BJ (cell line): ENCODE measurements around the gene NIT2. TPM values are rescaled to one million over a fixed set of nuclear protein-coding genes. Genes with fewer than 3 reads are reported as not detected.

Source experiments
- CTCF ChIA-PET: fragments of 350-600 bp; formaldehyde crosslinking; extraction: SDS; loops from one replicate; lab custom pipeline; 2021; ENCODE audit warnings: antibody characterized with exemption, inconsistent platforms; lab: Yijun Ruan, JAX
- POLR2A ChIA-PET: fragments of 300-600 bp; sonication (Branson Sonifier 250); formaldehyde crosslinking; extraction: SDS; loops from one replicate; lab custom pipeline; 2021; ENCODE audit warnings: antibody characterized with exemption; lab: Charles Lee
- DNase-seq: peaks from one replicate; pipeline ENCODE4 v3.0.0-alpha.2; 2011; ENCODE audit warnings: low read depth
- H3K27me3 ChIP-seq: 2 replicates; pipeline ENCODE4 v1.6.0; 2011; ENCODE audit warnings: low read length; ENCODE audit not compliant: control insufficient read depth, insufficient read depth
- H3K36me3 ChIP-seq: 2 replicates; pipeline ENCODE4 v1.5.1; 2011; ENCODE audit warnings: low read length; ENCODE audit not compliant: control insufficient read depth, insufficient read depth
- H3K4me3 ChIP-seq: 2 replicates; pipeline ENCODE4 v1.5.1; 2011; ENCODE audit warnings: low read depth, mild to moderate bottlenecking, control low read depth, low read length
- polyA plus RNA-seq: library from polyadenylated mRNA; depleted of rRNA; stranded (reverse); fragments of >200 nt; gene quantifications from 2 replicates; pipeline ENCODE4 v1.2.3, GENCODE V29; 2011
- TF ChIP-seq, protein P1 (sequence below): IDR thresholded peaks from 2 replicates; pipeline ENCODE4 v1.5.1; 2011; ENCODE audit warnings: low read depth, mild to moderate bottlenecking, control low read depth, inconsistent platforms, low read length, moderate library complexity; ENCODE audit not compliant: insufficient read depth

The NIT2 gene
- polyA plus RNA-seq, 1 experiment, result 34.5 TPM

DNA sequence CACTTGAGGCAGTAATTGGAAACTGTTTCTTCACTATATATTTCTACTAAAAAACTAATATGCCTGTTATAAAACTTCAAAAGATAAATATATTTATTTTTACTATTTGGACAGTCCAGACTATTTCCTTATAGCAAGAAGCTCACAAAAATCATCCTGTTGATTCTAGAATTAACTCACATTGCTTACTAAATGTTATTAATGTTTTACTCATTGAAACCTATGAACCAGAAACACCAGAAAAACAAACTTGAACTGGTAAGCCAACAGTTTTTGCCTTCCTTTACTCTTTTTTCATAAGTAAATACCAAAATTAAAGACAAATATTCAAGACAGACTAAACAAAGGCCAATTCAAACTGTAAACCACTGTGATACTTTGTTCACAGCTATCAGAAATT lies 40.0 kb downstream of the NIT2 start:
- Histone ChIP-seq H3K4me3 (no peak overlapping the region), H3K27me3 (no peaks in the 10 kb centered on the region), H3K36me3 (peaks cover 11% of the 10 kb centered on the region)
- DNase-seq, result no peak
- ChIA-PET CTCF (interaction anchor here (0.6 to 0.7 kb wide), 2 partner anchors 12 to 39 kb away, joined by 3 read pairs; no protein-coding TSS in a partner anchor), POLR2A (no interaction called here)
- TF ChIP-seq, protein P1, sequence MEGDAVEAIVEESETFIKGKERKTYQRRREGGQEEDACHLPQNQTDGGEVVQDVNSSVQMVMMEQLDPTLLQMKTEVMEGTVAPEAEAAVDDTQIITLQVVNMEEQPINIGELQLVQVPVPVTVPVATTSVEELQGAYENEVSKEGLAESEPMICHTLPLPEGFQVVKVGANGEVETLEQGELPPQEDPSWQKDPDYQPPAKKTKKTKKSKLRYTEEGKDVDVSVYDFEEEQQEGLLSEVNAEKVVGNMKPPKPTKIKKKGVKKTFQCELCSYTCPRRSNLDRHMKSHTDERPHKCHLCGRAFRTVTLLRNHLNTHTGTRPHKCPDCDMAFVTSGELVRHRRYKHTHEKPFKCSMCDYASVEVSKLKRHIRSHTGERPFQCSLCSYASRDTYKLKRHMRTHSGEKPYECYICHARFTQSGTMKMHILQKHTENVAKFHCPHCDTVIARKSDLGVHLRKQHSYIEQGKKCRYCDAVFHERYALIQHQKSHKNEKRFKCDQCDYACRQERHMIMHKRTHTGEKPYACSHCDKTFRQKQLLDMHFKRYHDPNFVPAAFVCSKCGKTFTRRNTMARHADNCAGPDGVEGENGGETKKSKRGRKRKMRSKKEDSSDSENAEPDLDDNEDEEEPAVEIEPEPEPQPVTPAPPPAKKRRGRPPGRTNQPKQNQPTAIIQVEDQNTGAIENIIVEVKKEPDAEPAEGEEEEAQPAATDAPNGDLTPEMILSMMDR, result no peak

GRCh38 chr3:100376301-100376700 lies 41.7 kb downstream of the NIT2 start:
- no peaks in the 10 kb centered on the region for H3K27me3 ChIP-seq
- no peak for DNase-seq
- H3K4me3 ChIP-seq, result no peak overlapping the region
- peaks cover 12% of the 10 kb centered on the region for H3K36me3 ChIP-seq
- ChIA-PET POLR2A (no interaction called here), CTCF (interaction anchor here (0.6 to 1.2 kb wide), 3 partner anchors 28 to 207 kb away, joined by 3 to 4 read pairs (median 4); no protein-coding TSS in a partner anchor)
- TF ChIP-seq, protein P1, result no peak

GRCh38 chr3:100384733-100385525 lies 50.4 kb downstream of the NIT2 start:
- Histone ChIP-seq H3K4me3 (no peak overlapping the region), H3K27me3 (no peaks in the 10 kb centered on the region), H3K36me3 (no peaks in the 10 kb centered on the region; the same call in 1 of the 2 replicates)
- DNase-seq, result no peak
- CTCF ChIA-PET, result no interaction called here
- TF ChIP-seq, protein P1, result no peak
- POLR2A ChIA-PET, result interaction anchor here (0.5 kb wide), 1 partner anchor 25 kb away, joined by 4 read pairs; no protein-coding TSS in a partner anchor

- H3K4me3 ChIP-seq, result no peak overlapping the region
- POLR2A ChIA-PET, result no interaction called here
- TF ChIP-seq, protein P1, result no peak
- no peak for DNase-seq
- no peaks in the 10 kb centered on the region; the same call in 1 of the 2 replicates for H3K36me3 ChIP-seq
- H3K27me3 ChIP-seq, result no peaks in the 10 kb centered on the region
- CTCF ChIA-PET, result interaction anchor here (0.5 to 1.4 kb wide), 4 partner anchors 9 to 69 kb away, joined by 3 to 4 read pairs (median 3); no protein-coding TSS in a partner anchor
Observed at GRCh38 chr3:100386437-100387074, 52.0 kb downstream of the NIT2 start.

- TF ChIP-seq, protein P1, result no peak
- POLR2A ChIA-PET, result no interaction called here
- CTCF ChIA-PET, result no interaction called here
- DNase-seq, result no peak
- H3K27me3 ChIP-seq, result no peaks in the 10 kb centered on the region
- no peak overlapping the region for H3K4me3 ChIP-seq
- no peaks in the 10 kb centered on the region; the same call in 1 of the 2 replicates for H3K36me3 ChIP-seq
Observed at GRCh38 chr3:100389025-100389424, 54.5 kb downstream of the NIT2 start.
